ENCODE data around the gene ACSM6.

Gene ACSM6

GRCh38 chr10:95249467-95249866 lies 55.4 kb downstream of the ACSM6 start (continued):
- TF ChIP-seq POU6F1 (CRISPR knock-in tag; IDR thresholded peaks at IDR 0.05; ENCODE audit: borderline replicate concordance, low read depth) (no peak), ARNTL (CRISPR knock-in tag; IDR thresholded peaks at IDR 0.05; ENCODE audit: borderline replicate concordance, low read depth) (no peak), TCF4 (CRISPR knock-in tag; IDR thresholded peaks at IDR 0.05; ENCODE audit: borderline replicate concordance) (no peak), ZC3H10 (CRISPR knock-in tag; IDR thresholded peaks at IDR 0.05) (no peak), SNAI2 (CRISPR knock-in tag; IDR thresholded peaks at IDR 0.05) (no peak), ZFP3 (CRISPR knock-in tag; IDR thresholded peaks at IDR 0.05) (no peak), ZNF565 (CRISPR knock-in tag; conservative IDR thresholded peaks at IDR 0.05; ENCODE audit: low read depth) (no peak), PPARA (CRISPR knock-in tag; IDR thresholded peaks at IDR 0.05; ENCODE audit: borderline replicate concordance) (no peak), OSR1 (CRISPR knock-in tag; IDR thresholded peaks at IDR 0.05) (no peak), TOX (CRISPR knock-in tag; IDR thresholded peaks at IDR 0.05; ENCODE audit: borderline replicate concordance) (no peak)

GRCh38 chr10:95250856-95251255 lies 56.8 kb downstream of the ACSM6 start:
- ATAC-seq: no peak
- TF ChIP-seq, protein P1, sequence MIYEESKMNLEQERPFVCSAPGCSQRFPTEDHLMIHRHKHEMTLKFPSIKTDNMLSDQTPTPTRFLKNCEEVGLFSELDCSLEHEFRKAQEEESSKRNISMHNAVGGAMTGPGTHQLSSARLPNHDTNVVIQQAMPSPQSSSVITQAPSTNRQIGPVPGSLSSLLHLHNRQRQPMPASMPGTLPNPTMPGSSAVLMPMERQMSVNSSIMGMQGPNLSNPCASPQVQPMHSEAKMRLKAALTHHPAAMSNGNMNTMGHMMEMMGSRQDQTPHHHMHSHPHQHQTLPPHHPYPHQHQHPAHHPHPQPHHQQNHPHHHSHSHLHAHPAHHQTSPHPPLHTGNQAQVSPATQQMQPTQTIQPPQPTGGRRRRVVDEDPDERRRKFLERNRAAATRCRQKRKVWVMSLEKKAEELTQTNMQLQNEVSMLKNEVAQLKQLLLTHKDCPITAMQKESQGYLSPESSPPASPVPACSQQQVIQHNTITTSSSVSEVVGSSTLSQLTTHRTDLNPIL (CRISPR knock-in tag; IDR thresholded peaks at IDR 0.05; ENCODE audit: low read depth): no peak
- no peak for TF ChIP-seq TSHZ2 (CRISPR knock-in tag; IDR thresholded peaks at IDR 0.05)
- no peak for TF ChIP-seq ZC3H10 (CRISPR knock-in tag; IDR thresholded peaks at IDR 0.05)
- TF ChIP-seq PPARA (CRISPR knock-in tag; IDR thresholded peaks at IDR 0.05; ENCODE audit: borderline replicate concordance): no peak
- no peak for TF ChIP-seq CSRNP3 (CRISPR knock-in tag; IDR thresholded peaks at IDR 0.05)
- no peak for TF ChIP-seq BACH2 (CRISPR knock-in tag; IDR thresholded peaks at IDR 0.05; ENCODE audit: borderline replicate concordance)
- TF ChIP-seq TCF4 (CRISPR knock-in tag; IDR thresholded peaks at IDR 0.05; ENCODE audit: borderline replicate concordance): no peak
- TF ChIP-seq ESRRG (CRISPR knock-in tag; IDR thresholded peaks at IDR 0.05): no peak
- TF ChIP-seq TOX (CRISPR knock-in tag; IDR thresholded peaks at IDR 0.05; ENCODE audit: borderline replicate concordance): no peak
- TF ChIP-seq SNAI2 (CRISPR knock-in tag; IDR thresholded peaks at IDR 0.05): no peak
- TF ChIP-seq ISL1 (CRISPR knock-in tag; IDR thresholded peaks at IDR 0.05): no peak
- no peak for TF ChIP-seq OSR1 (CRISPR knock-in tag; IDR thresholded peaks at IDR 0.05)
- TF ChIP-seq RARB (CRISPR knock-in tag; IDR thresholded peaks at IDR 0.05): no peak
- TF ChIP-seq ZFP3 (CRISPR knock-in tag; IDR thresholded peaks at IDR 0.05): no peak
- TF ChIP-seq CSDC2 (CRISPR knock-in tag; IDR thresholded peaks at IDR 0.05): no peak
- TF ChIP-seq ZFP30 (CRISPR knock-in tag; IDR thresholded peaks at IDR 0.05): no peak
- TF ChIP-seq ZNF70 (CRISPR knock-in tag; IDR thresholded peaks at IDR 0.05): no peak

- ATAC-seq: no peak
- TF ChIP-seq GLIS3 (CRISPR knock-in tag; IDR thresholded peaks at IDR 0.05): no peak
- TF ChIP-seq ZFP30 (CRISPR knock-in tag; IDR thresholded peaks at IDR 0.05): no peak
- TF ChIP-seq TCF4 (CRISPR knock-in tag; IDR thresholded peaks at IDR 0.05; ENCODE audit: borderline replicate concordance): no peak
- no peak for TF ChIP-seq SNAI2 (CRISPR knock-in tag; IDR thresholded peaks at IDR 0.05)
- no peak for TF ChIP-seq TSHZ2 (CRISPR knock-in tag; IDR thresholded peaks at IDR 0.05)
- TF ChIP-seq ZC3H10 (CRISPR knock-in tag; IDR thresholded peaks at IDR 0.05): no peak
- TF ChIP-seq ZNF8 (CRISPR knock-in tag; IDR thresholded peaks at IDR 0.05): no peak
- TF ChIP-seq ISL1 (CRISPR knock-in tag; IDR thresholded peaks at IDR 0.05): no peak
- TF ChIP-seq PPARA (CRISPR knock-in tag; IDR thresholded peaks at IDR 0.05; ENCODE audit: borderline replicate concordance): no peak
- TF ChIP-seq, protein P1 (CRISPR knock-in tag; IDR thresholded peaks at IDR 0.05; ENCODE audit: low read depth): no peak
- TF ChIP-seq CSDC2 (CRISPR knock-in tag; IDR thresholded peaks at IDR 0.05): no peak
- TF ChIP-seq POU6F1 (CRISPR knock-in tag; IDR thresholded peaks at IDR 0.05; ENCODE audit: borderline replicate concordance, low read depth): no peak
- no peak for TF ChIP-seq ZNF70 (CRISPR knock-in tag; IDR thresholded peaks at IDR 0.05)
Measured at GRCh38 chr10:95253007-95253406, 59.0 kb downstream of the ACSM6 start.
